H1 (cell line): Measurements from ENCODE around the gene TMPRSS9. TPM values are rescaled to one million over a fixed set of nuclear protein-coding genes. Genes with fewer than 3 reads are reported as not detected.

Experiments
- CTCF ChIA-PET: fragments of 300-600 bp; sonication (Branson Sonifier 250); formaldehyde crosslinking; loops from one replicate; lab custom pipeline; 2021; ENCODE audit not compliant: partially characterized antibody; lab: Charles Lee
- POLR2A ChIA-PET: fragments of 300-600 bp; sonication (Branson Sonifier 250); formaldehyde crosslinking; loops from one replicate; lab custom pipeline; 2021; ENCODE audit warnings: inconsistent platforms; ENCODE audit not compliant: partially characterized antibody; lab: Charles Lee
- DNase-seq, 2 experiments: peaks; one replicate each; pipeline versions ENCODE4 v3.0.0 to v3.0.0-alpha.2; 2010 to 2022; ENCODE audit warnings: low spot score in 2 of 2, low read depth in 1 of 2, mixed read lengths in 1 of 2
- FAIRE-seq: peaks from 2 replicates; lab custom pipeline; 2011; peaks lifted over from hg19 to GRCh38; lab: Jason Lieb, UNC
- H2AFZ ChIP-seq: 2 replicates; pipeline ENCODE4 v1.8.1; 2012; ENCODE audit warnings: low read length, inconsistent platforms
- H2AK5ac ChIP-seq: 2 replicates; pipeline ENCODE4 v1.6.1; 2013; ENCODE audit warnings: low read depth, low read length
- H2BK120ac ChIP-seq: replicated peaks from 2 replicates; pipeline ENCODE3; 2013; ENCODE audit warnings: low read depth, low read length, inconsistent platforms
- H2BK12ac ChIP-seq: 2 replicates; pipeline ENCODE4 v1.6.1; 2013; ENCODE audit warnings: low read depth, low read length
- H2BK15ac ChIP-seq: 2 replicates; pipeline ENCODE4 v1.6.1; 2013; ENCODE audit warnings: low read length
- H2BK20ac ChIP-seq: 2 replicates; pipeline ENCODE4 v1.6.1; 2013; ENCODE audit warnings: low read length
- H2BK5ac ChIP-seq: 2 replicates; pipeline ENCODE4 v1.6.1; 2013; ENCODE audit warnings: low read depth, low read length
- H3K14ac ChIP-seq: 2 replicates; pipeline ENCODE4 v1.6.1; 2013; ENCODE audit warnings: inconsistent platforms; ENCODE audit not compliant: insufficient read length
- H3K18ac ChIP-seq: 2 replicates; pipeline ENCODE4 v1.6.1; 2013; ENCODE audit warnings: low read length; ENCODE audit errors: extremely low read depth
- H3K23ac ChIP-seq: 2 replicates; pipeline ENCODE4 v1.6.1; 2013; ENCODE audit warnings: inconsistent platforms; ENCODE audit not compliant: insufficient read length
- H3K23me2 ChIP-seq: 2 replicates; pipeline ENCODE4 v1.6.1; 2013; ENCODE audit warnings: low read depth, low read length
- H3K27ac ChIP-seq: 2 replicates; pipeline ENCODE4 v1.6.1; 2011; ENCODE audit warnings: low read depth, low read length, inconsistent platforms
- H3K27me3 ChIP-seq, 4 experiments: replicated peaks in 1 of 4; 1 replicate in 1 of 4; 2 replicates in 3 of 4; pipeline versions ENCODE4 v1.6.1 to v1.8.1; 2011 to 2013; ENCODE audit warnings: low read length in 3 of 4, mild to moderate bottlenecking in 3 of 4, inconsistent platforms in 2 of 4, mixed read lengths in 2 of 4, moderate library complexity in 1 of 4; ENCODE audit not compliant: control insufficient read depth in 3 of 4, insufficient read depth in 3 of 4; ENCODE audit errors: extremely low read depth in 1 of 4
- H3K36me3 ChIP-seq, 4 experiments: 2 replicates each; pipeline versions ENCODE4 v1.6.1 to v1.8.1; 2011 to 2013; ENCODE audit warnings: mild to moderate bottlenecking in 4 of 4, low read length in 3 of 4, moderate library complexity in 2 of 4, control low read depth in 1 of 4, inconsistent platforms in 1 of 4; ENCODE audit not compliant: insufficient read depth in 4 of 4, control insufficient read depth in 2 of 4
- H3K4ac ChIP-seq: replicated peaks from 2 replicates; pipeline ENCODE3; 2013; ENCODE audit warnings: low read length, low read depth, mixed read lengths, inconsistent platforms; ENCODE audit not compliant: insufficient read length
- H3K4me1 ChIP-seq, 4 experiments: replicated peaks in 1 of 4; 1 replicate in 1 of 4; 2 replicates in 3 of 4; pipeline versions ENCODE4 v1.6.1 to v1.8.1; 2011 to 2013; ENCODE audit warnings: low read length in 3 of 4, inconsistent platforms in 2 of 4, mixed read lengths in 1 of 4; ENCODE audit not compliant: insufficient read depth in 4 of 4, control insufficient read depth in 3 of 4
- H3K4me2 ChIP-seq, 2 experiments: 2 replicates each; pipeline versions ENCODE4 v1.6.1 to v1.8.1; 2011 to 2013; ENCODE audit warnings: low read depth in 2 of 2, low read length in 2 of 2, control low read depth in 1 of 2, inconsistent platforms in 1 of 2, mild to moderate bottlenecking in 1 of 2; ENCODE audit not compliant: insufficient read depth in 1 of 2
- H3K4me3 ChIP-seq, 4 experiments: fragments of 200-600, 300-600 bp in 1 of 4; sonication (generic), shearing (Covaris generic), sonication (Bioruptor Twin) in 1 of 4; 2 replicates each; pipeline versions ENCODE4 v1.5.1 to v1.8.1; 2011 to 2016; ENCODE audit warnings: low read length in 4 of 4, low read depth in 3 of 4, control low read depth in 2 of 4, inconsistent platforms in 2 of 4, mild to moderate bottlenecking in 2 of 4, mixed read lengths in 1 of 4, moderate library complexity in 1 of 4; ENCODE audit not compliant: insufficient read depth in 2 of 4; ENCODE audit errors: extremely low read depth in 1 of 4
- H3K56ac ChIP-seq: replicated peaks from 2 replicates; pipeline ENCODE3; 2013; ENCODE audit warnings: low read depth, mild to moderate bottlenecking, mixed read lengths, low read length, inconsistent platforms; ENCODE audit not compliant: insufficient read length
- H3K79me1 ChIP-seq: 2 replicates; pipeline ENCODE4 v1.6.1; 2013; ENCODE audit warnings: low read depth, low read length, control low read depth
- H3K79me2 ChIP-seq, 2 experiments: 2 replicates each; pipeline versions ENCODE4 v1.6.1 to v1.8.1; 2012 to 2013; ENCODE audit warnings: low read length in 2 of 2, mild to moderate bottlenecking in 2 of 2, inconsistent platforms in 1 of 2; ENCODE audit not compliant: insufficient read depth in 2 of 2, control insufficient read depth in 1 of 2
- H3K9ac ChIP-seq, 4 experiments: replicated peaks in 1 of 4; 1 replicate in 1 of 4; 2 replicates in 3 of 4; pipeline versions ENCODE4 v1.6.1 to v1.8.1; 2011 to 2013; ENCODE audit warnings: low read depth in 3 of 4, low read length in 3 of 4, control low read depth in 2 of 4, mild to moderate bottlenecking in 2 of 4, moderate library complexity in 2 of 4, inconsistent platforms in 1 of 4; ENCODE audit errors: extremely low read depth in 1 of 4
- H3K9me3 ChIP-seq, 2 experiments: 2 replicates each; pipeline versions ENCODE4 v1.6.1 to v1.8.1; 2012 to 2013; ENCODE audit warnings: mild to moderate bottlenecking in 2 of 2, moderate library complexity in 2 of 2, control low read depth in 1 of 2, inconsistent platforms in 1 of 2, low read depth in 1 of 2, low read length in 1 of 2, mixed read lengths in 1 of 2; ENCODE audit not compliant: insufficient read depth in 2 of 2
- H4K20me1 ChIP-seq, 2 experiments: replicated peaks in 1 of 2; 2 replicates each; pipeline versions ENCODE3 to v1.8.1; 2011 to 2013; ENCODE audit warnings: inconsistent platforms in 2 of 2, low read length in 2 of 2, mild to moderate bottlenecking in 1 of 2; ENCODE audit not compliant: insufficient read depth in 2 of 2, control insufficient read depth in 1 of 2
- H4K5ac ChIP-seq: 2 replicates; pipeline ENCODE4 v1.6.1; 2013; ENCODE audit warnings: low read length, low read depth, mixed read lengths, inconsistent platforms; ENCODE audit not compliant: insufficient read length
- H4K8ac ChIP-seq: 2 replicates; pipeline ENCODE4 v1.8.0; 2013; ENCODE audit warnings: mild to moderate bottlenecking, moderate library complexity, low read length, inconsistent platforms; ENCODE audit not compliant: insufficient read depth; ENCODE audit errors: extremely low read depth
- H4K91ac ChIP-seq: replicated peaks from 2 replicates; pipeline ENCODE3; 2013; ENCODE audit warnings: low read length, mixed read lengths, inconsistent platforms; ENCODE audit not compliant: insufficient read length
- GABPA ChIP-seq: IDR thresholded peaks from 2 replicates; pipeline ENCODE4 v1.6.1; 2011; ENCODE audit warnings: mild to moderate bottlenecking, low read length, moderate library complexity, borderline replicate concordance; ENCODE audit not compliant: insufficient read depth
- GTF2F1 ChIP-seq: IDR thresholded peaks from 2 replicates; pipeline ENCODE4 v1.6.1; 2012; ENCODE audit warnings: low read depth, low read length, improper control_type of control experiment, borderline replicate concordance
- MAFK ChIP-seq: IDR thresholded peaks from 2 replicates; pipeline ENCODE4 v1.6.1; 2012; ENCODE audit warnings: low read depth, mild to moderate bottlenecking, improper control_type of control experiment, low read length
- NRF1 ChIP-seq: IDR thresholded peaks from 2 replicates; pipeline ENCODE4 v1.6.1; 2011; ENCODE audit warnings: mild to moderate bottlenecking, low read depth, low read length, improper control_type of control experiment
- POU5F1 ChIP-seq: IDR thresholded peaks from 2 replicates; pipeline ENCODE4 v1.6.1; 2011; ENCODE audit warnings: low read depth, mild to moderate bottlenecking, low read length, moderate library complexity
- RFX5 ChIP-seq: IDR thresholded peaks from 2 replicates; pipeline ENCODE4 v1.6.1; 2011; ENCODE audit warnings: low read depth, low read length, improper control_type of control experiment, borderline replicate concordance
- SIRT6 ChIP-seq: IDR thresholded peaks from one replicate; pipeline ENCODE4 v1.7.1; 2012; ENCODE audit warnings: low read length, inconsistent platforms
- SP1 ChIP-seq: IDR thresholded peaks from 2 replicates; pipeline ENCODE4 v1.6.1; 2011; ENCODE audit warnings: low read depth, low read length
- SP4 ChIP-seq: IDR thresholded peaks from 2 replicates; pipeline ENCODE4 v1.6.1; 2012; ENCODE audit warnings: low read length, inconsistent platforms
- TCF12 ChIP-seq: IDR thresholded peaks from 2 replicates; pipeline ENCODE4 v1.6.1; 2011; ENCODE audit warnings: low read depth, mild to moderate bottlenecking, low read length
- USF2 ChIP-seq: IDR thresholded peaks from 2 replicates; pipeline ENCODE4 v1.6.1; 2011; ENCODE audit warnings: low read length, improper control_type of control experiment
- YY1 ChIP-seq: IDR thresholded peaks from 2 replicates; pipeline ENCODE4 v1.6.1; 2011; ENCODE audit warnings: low read depth, mild to moderate bottlenecking, low read length
- WGBS, 2 experiments: shearing (Covaris generic) in 1 of 2; methylation state at CpG; one replicate each; pipeline versions ENCODE4 v1.1.6 to v1.1.7; 2013 to 2015; ENCODE audit warnings: low lambda C conversion rate in 2 of 2, mixed read lengths in 2 of 2, inconsistent platforms in 1 of 2, low coverage in 1 of 2, missing lambda C conversion rate in 1 of 2; ENCODE audit not compliant: insufficient replicate concordance in 2 of 2, insufficient coverage in 1 of 2, insufficient read length in 1 of 2; ENCODE audit errors: extremely low coverage in 1 of 2, missing lambda C conversion rate in 1 of 2; 5-methylcytosine and 5-hydroxymethylcytosine counted together
- polyA plus RNA-seq, 7 experiments: library from polyadenylated mRNA; depleted of rRNA in 3 of 7; stranded (reverse) in 5 of 7; unstranded in 2 of 7; fragments of >200 nt in 5 of 7; fragments of 200-250 nt in 2 of 7; gene quantifications; 1 replicate in 5 of 7; 2 replicates in 1 of 7; 4 replicates in 1 of 7; pipeline versions ENCODE4 v1.2.1 to v1.2.3, GENCODE V29; 2011 to 2013; ENCODE audit warnings: missing spikeins in 2 of 7, mixed read lengths in 2 of 7
- total RNA-seq: library from RNA; stranded (reverse); fragmentation: NEBNext Ultra II Directional; extraction: Animal tissue kit (Norgen Biotek cat#: 25700); gene quantifications from 2 replicates; pipeline ENCODE4 v1.2.1, GENCODE V29; 2021

TMPRSS9 gene
- total and polyA plus RNA-seq, 2 of the 8 experiments (the other 6 are each of a cell fraction or from before 2014, with no cell fraction given), result 0.15 to 0.19 TPM

DNA sequence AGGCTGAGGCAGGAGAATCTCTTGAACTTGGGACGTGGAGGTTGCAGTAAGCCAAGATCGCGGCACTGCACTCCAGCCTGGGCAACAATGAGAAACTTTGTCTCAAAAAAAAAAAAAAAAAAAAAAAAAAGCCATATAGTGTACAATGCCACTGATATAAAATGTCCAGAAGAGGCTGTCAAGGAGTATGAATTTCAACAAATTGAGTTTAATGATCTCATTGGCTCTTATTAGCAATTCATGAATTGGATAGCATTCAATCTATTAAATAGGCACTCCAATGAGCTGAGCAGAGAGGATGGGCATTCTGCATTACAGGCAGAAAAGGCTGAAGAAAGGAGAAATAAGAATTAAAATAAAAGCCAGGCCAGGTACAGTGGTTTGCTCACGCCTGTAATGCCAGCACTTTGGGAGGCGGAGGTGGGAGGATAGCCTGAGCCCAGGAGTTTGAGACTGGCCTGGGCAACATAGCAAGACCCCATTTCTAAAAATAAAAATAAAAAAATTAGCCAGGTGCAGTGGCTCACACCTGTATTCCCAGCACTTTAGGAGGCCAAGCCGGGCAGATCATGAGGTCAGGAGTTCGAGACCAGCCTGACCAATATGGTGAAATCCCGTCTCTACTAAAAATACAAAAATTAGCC is 97.5 kb downstream of the TMPRSS9 start:
- H2BK12ac ChIP-seq, result no peak overlapping the region
- POLR2A ChIA-PET, result interaction anchor here (0.7 to 6.4 kb wide), 8 partner anchors 8 to 157 kb away, joined by 3 to 76 read pairs (median 8); partner anchors contain the start of genes GADD45B and TIMM13
- no peaks in the 10 kb centered on the region for H3K9me3 ChIP-seq
- 86% methylated on average over 8 of the region's 8 CpGs; no CpG with 5 or more reads in 1 of the 2 experiments for WGBS, 2 experiments
- FAIRE-seq (no peak), DNase-seq (no peak)
- no peak overlapping the region for H2BK20ac ChIP-seq
- H3K27me3 ChIP-seq, result no peaks in the 10 kb centered on the region
- no peak overlapping the region for H3K9ac ChIP-seq
- no peak overlapping the region for H2AFZ ChIP-seq
- H3K79me1 ChIP-seq, result peaks cover 9% of the 10 kb centered on the region
- CTCF ChIA-PET, result interaction anchor here (0.7 to 3.8 kb wide), 4 partner anchors 17 to 157 kb away, joined by 3 to 15 read pairs (median 3); no protein-coding TSS in a partner anchor
- H4K20me1 ChIP-seq, result peaks cover 22 to 23% of the 10 kb centered on the region in 2 experiments
- no peak overlapping the region for H4K8ac ChIP-seq
- no peak overlapping the region for H3K56ac ChIP-seq
- no peak overlapping the region for H2BK5ac ChIP-seq
- no peak overlapping the region for H2AK5ac ChIP-seq
- no peaks in the 10 kb centered on the region for H3K36me3 ChIP-seq
- no peak overlapping the region for H2BK120ac ChIP-seq
- no peak overlapping the region for H3K4ac ChIP-seq
- H3K4me3 ChIP-seq, result peak overlapping the region in 2 of 4 experiments; percentile 23 to 46; a peak in 3 of 8 replicates
- H4K5ac ChIP-seq, result no peak overlapping the region
- no peak overlapping the region for H3K23ac ChIP-seq
- peak overlapping the region; percentile 59 to 81 for H3K4me2 ChIP-seq
- peaks cover 2% of the 10 kb centered on the region; the same call in 1 of the 2 replicates for H3K23me2 ChIP-seq
- no peak overlapping the region for H3K14ac ChIP-seq
- TF ChIP-seq SIRT6, result no peak
- no peak for TF ChIP-seq YY1
- no peak for TF ChIP-seq GTF2F1
- no peak for TF ChIP-seq MAFK
- TF ChIP-seq SP1, result no peak
- no peak for TF ChIP-seq NRF1
- no peak for TF ChIP-seq USF2
- no peak for TF ChIP-seq GABPA
- TF ChIP-seq RFX5, result no peak
- TF ChIP-seq POU5F1, result no peak
- no peak for TF ChIP-seq SP4
- no peak for TF ChIP-seq TCF12
- no peak overlapping the region for H4K91ac ChIP-seq
- H3K79me2 ChIP-seq, result peaks cover 25 to 40% of the 10 kb centered on the region in 2 experiments
- H3K18ac ChIP-seq, result no peak overlapping the region
- no peak overlapping the region for H3K27ac ChIP-seq
- no peak overlapping the region for H2BK15ac ChIP-seq
- peaks cover 0 to 9% (median 3%) of the 10 kb centered on the region in 4 experiments; a peak in 5 of 7 replicates for H3K4me1 ChIP-seq
